HG02763 (cell line): ENCODE results near the gene ALDOB.

Experiments
- ATAC-seq: cut with Tn5 transposase; IDR thresholded peaks from one replicate; pipeline ENCODE4 v1.9.1; 2021; ENCODE audit warnings: mild to moderate bottlenecking, moderate library complexity; ENCODE audit not compliant: unreplicated experiment

The ALDOB gene

GRCh38 chr9:101457003-101457402, 21.4 kb upstream of the ALDOB start:
- no peak for ATAC-seq

- no peak for ATAC-seq
Measured at GRCh38 chr9:101455656-101456240, 20.2 kb upstream of the ALDOB start.

- ATAC-seq, result no peak
Measured at GRCh38 chr9:101453776-101454570, 18.4 kb upstream of the ALDOB start.

- ATAC-seq, result no peak
Measured at GRCh38 chr9:101451498-101451897, 15.9 kb upstream of the ALDOB start.

- ATAC-seq, result no peak
Measured at GRCh38 chr9:101450931-101451330, 15.4 kb upstream of the ALDOB start.

- ATAC-seq, result peak; percentile 94
Measured at GRCh38 chr9:101449071-101449721, 13.6 kb upstream of the ALDOB start.

- no peak for ATAC-seq
Measured at GRCh38 chr9:101448680-101449070, 13.1 kb upstream of the ALDOB start.

- ATAC-seq, result no peak
Measured at GRCh38 chr9:101446732-101447131, 11.2 kb upstream of the ALDOB start.

GRCh38 chr9:101445353-101446029, 9.9 kb upstream of the ALDOB start:
- ATAC-seq, result no peak

GRCh38 chr9:101443364-101443771, 7.8 kb upstream of the ALDOB start:
- ATAC-seq, result no peak

- ATAC-seq, result no peak
Measured at GRCh38 chr9:101442736-101443135, 7.2 kb upstream of the ALDOB start.

GRCh38 chr9:101442318-101442717, 6.7 kb upstream of the ALDOB start:
- no peak for ATAC-seq

GRCh38 chr9:101440714-101441230, 5.2 kb upstream of the ALDOB start:
- no peak for ATAC-seq

- ATAC-seq, result no peak
Measured at GRCh38 chr9:101438523-101438922, 2.9 kb upstream of the ALDOB start.

- no peak for ATAC-seq
Measured at GRCh38 chr9:101437806-101438232, 2.2 kb upstream of the ALDOB start.

- no peak for ATAC-seq
Measured at GRCh38 chr9:101434998-101435397, 576 bp downstream of the ALDOB start.

GRCh38 chr9:101433229-101433628, 2.3 kb downstream of the ALDOB start:
- ATAC-seq, result no peak

- ATAC-seq, result no peak
Measured at GRCh38 chr9:101432740-101433139, 2.8 kb downstream of the ALDOB start.

- ATAC-seq, result no peak
Measured at GRCh38 chr9:101432171-101432570, 3.4 kb downstream of the ALDOB start.

GRCh38 chr9:101429736-101430135, 5.8 kb downstream of the ALDOB start:
- ATAC-seq, result no peak

GRCh38 chr9:101428909-101429308, 6.7 kb downstream of the ALDOB start:
- no peak for ATAC-seq
